ENCODE measurements around the gene PALLD.
"Not testable (repeated sequence)": the region's sequence is repeated elsewhere in the genome, so short reads cannot be mapped to it uniquely, and the experiment has no call there.

Gene PALLD

DNA sequence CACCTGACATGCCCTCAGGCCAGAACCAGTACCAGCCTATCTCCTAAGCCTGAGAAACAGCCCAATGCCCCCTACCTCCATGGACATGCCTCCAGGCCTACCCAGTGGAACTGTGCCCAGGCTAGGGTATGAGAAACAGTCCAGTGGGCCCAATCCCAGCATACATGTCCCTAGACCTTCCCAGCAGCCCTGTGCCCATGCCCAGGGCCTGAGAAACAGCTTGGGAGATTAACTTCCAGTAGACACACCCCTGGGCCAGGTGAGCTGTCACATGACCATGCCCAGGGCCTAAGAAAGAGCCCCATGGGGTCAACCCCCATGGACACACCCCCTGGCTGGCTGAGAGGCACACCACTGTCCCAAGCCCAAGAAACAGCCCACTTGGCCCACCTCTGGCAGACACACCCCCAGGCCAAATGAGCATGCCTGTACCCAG lies 434.4 kb downstream of the PALLD start:
- no peak for DNase-seq

DNA sequence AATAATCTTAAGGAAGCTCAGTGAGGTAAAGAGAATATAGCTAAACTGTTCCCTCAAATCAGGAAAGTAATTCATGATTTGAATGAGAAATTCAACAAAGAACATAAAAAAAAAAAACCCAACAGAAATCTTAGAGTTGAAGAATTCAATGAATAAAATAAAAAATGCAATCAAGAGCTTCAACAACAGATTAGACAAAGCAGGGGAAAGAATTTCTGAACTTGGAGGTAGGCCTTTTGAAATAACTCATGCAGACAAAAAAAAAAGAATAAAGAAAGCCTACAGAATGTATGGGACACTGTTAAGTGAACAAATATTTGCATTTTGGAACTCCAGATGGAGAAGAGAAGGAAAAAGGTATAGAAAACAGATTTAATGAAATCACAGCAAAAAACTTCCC lies 435.3 kb downstream of the PALLD start:
- DNase-seq = no peak

DNA sequence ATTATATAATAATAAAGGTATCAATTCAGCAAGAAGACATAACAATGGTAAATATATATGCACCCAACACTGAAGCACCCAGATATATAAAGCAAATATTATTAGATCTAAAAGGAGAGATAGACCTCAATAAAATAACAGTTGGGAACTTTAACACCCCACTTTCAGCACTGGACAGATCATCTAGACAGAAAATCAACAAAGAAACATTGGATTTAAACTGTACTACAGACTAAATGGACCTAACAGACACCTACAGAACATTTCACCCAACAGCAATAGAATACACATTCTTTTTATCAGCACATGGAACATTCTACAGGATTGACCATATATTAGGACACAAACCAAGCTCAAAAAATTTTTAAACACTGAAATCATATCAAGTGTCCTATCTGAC lies 436.6 kb downstream of the PALLD start:
- DNase-seq = no peak

DNA sequence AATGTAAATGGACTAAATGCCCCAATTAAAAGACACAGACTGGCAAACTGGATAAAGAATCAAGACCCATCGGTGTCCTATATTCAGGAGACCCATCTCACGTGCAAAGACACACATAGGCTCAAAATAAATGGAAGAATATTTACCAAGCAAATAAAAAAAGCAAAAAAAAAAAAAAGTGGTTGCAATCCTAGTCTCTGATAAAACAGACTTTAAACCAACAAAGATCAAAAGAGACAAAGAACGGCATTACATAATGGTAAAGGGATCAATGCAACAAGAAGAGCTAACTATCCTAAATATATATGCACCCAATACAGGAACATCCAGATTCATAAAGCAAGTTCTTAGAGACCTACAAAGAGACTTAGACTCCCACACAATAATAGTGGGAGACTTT lies 440.6 kb downstream of the PALLD start:
- not testable (repeated sequence) for DNase-seq

DNA sequence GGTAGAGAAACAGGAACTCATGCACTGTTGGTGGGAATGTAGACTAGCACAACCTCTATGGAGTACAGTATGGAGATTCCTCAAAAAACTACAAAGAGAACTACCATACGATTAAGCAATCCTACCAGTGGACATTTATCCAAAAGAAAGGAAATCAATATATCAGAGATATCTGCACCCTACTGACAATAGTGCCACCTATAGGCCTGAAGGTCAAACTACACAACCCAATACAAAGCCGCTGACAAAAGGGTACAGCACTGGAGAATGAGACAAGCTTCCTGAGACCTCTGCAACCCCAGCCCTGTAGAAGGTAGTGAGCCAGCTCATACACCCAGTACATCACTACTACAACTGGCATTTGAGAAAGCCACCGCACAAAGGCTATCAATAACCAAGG lies 446.1 kb downstream of the PALLD start:
- no peak for DNase-seq

DNA sequence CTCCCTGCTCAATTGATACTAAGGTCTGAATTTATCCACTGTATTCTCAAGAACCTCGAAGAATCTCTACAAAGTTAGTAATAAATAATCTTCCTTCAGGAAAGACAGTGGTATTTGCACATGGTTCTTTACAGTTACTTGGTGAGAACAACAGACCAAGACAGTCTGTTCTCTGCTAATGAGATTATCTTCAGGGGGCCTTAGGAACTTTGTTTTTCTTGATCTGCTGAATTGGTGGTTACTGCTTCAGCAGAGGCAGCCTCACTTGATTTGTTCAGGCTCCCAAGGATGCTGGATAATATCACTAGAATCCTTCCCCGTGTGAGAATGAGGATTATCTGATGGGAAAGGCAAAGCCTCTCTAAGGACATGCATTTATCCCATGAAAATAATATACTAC lies 448.4 kb downstream of the PALLD start:
- no peak for DNase-seq

DNA sequence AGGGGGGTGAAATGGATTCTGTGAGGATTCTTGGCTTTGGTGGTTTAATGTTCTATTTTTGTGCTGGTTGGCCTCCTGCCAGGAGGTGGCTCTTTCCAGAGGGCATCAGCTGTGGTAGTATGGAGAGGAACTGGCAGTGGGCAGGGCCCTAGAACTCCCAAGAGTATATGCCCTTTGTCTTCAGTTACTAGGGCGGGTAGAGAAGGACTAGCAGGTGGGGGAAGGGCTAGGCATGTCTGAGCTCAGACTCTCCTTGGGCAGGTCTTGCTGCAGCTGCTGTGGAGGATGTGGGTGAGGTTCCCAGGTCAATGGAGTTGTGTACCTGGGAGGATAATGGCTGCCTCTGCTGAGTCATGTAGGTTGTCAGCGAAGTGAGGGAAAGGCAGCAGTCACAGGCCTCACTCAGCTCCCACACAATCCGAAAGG lies 456.0 kb downstream of the PALLD start:
- not testable (repeated sequence) for DNase-seq

DNA sequence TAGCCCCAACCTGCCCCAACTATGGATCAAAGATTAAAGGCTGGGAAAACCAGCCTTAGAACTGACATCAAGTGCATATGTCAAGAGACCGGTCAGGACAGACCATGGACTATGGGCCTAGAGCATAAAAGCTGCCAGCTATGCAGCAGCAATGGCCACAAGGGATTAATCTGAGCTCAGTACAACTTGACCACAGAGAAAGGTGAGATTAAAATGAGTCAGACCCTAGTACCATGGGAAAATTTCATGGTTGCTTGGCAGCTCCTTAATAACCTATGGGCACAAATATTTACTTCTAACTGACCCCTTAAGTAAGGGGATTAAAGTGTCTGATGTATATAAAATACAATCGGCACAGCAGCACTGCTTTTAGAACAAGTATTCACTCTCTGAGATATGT lies 458.8 kb downstream of the PALLD start:
- DNase-seq = no peak

DNA sequence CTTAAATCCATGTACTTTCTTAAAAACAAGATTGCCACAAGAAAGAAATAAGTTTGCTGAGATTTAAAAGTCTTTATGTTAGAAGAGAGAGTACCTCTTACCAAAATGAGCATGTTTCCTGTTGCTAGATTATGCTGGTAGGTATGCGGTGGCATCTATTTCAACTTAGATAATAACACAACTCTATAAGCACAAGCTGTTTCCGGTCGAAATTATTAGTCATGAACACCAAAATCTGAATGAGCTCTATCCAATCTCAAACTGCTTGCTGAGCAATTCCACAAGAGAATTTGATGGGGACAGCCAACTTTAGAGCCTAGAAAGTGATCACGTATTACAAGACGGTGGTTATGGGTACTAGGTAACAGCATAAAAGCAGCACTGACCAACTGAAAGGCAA lies 463.9 kb downstream of the PALLD start:
- DNase-seq = no peak

DNA sequence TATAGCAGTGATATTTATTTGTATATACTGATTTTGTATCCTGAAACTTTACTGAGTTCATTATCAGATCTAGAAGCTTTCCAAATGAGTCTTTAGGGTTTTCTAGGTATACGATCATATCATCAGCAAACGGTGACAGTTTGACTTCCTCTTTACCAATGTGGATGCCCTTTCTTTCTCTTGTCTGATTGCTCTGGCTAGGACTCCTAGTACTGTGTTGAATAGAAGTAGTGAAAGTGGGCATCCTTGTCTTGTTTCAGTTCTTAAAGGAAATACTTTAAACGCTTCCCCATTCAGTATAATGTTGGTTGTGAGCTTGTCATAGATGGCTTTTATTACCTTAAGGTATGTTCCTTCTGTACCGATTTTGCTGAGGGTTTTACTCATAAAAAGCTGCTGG lies 475.7 kb downstream of the PALLD start:
- no peak for DNase-seq
